Measurements from ENCODE around the gene EEF1AKMT3. TPM values are rescaled to one million over a fixed set of nuclear protein-coding genes. Genes with fewer than 3 reads are reported as not detected.

EEF1AKMT3 gene
- total and polyA plus RNA-seq, 9 of the 15 experiments (the other 6 are each of a cell fraction or from before 2014, with no cell fraction given), result 4.1 to 17.2 (median 7.9) TPM

- TF ChIP-seq HOXB6 (CRISPR knock-in tag; IDR thresholded peaks at IDR 0.05; ENCODE audit: borderline replicate concordance), result no peak
- no peak for TF ChIP-seq THRAP3 (IDR thresholded peaks at IDR 0.05; ENCODE audit: borderline replicate concordance)
- no peak for TF ChIP-seq ZNF253 (CRISPR knock-in tag; conservative IDR thresholded peaks at IDR 0.05)
- TF ChIP-seq HCFC1 (IDR thresholded peaks at IDR 0.05; ENCODE audit: low read depth, low read length), result peak; percentile 43; the same call in 1 of the 2 replicates
- TF ChIP-seq, protein P1, sequence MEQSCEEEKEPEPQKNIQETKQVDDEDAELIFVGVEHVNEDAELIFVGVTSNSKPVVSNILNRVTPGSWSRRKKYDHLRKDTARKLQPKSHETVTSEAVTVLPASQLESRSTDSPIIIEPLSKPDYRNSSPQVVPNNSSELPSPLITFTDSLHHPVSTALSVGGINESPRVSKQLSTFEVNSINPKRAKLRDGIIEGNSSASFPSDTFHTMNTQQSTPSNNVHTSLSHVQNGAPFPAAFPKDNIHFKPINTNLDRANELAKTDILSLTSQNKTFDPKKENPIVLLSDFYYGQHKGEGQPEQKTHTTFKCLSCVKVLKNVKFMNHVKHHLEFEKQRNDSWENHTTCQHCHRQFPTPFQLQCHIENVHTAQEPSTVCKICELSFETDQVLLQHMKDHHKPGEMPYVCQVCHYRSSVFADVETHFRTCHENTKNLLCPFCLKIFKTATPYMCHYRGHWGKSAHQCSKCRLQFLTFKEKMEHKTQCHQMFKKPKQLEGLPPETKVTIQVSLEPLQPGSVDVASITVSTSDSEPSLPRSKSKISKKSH (CRISPR knock-in tag; IDR thresholded peaks at IDR 0.05), result no peak
- TF ChIP-seq BACH1 (tag; IDR thresholded peaks at IDR 0.05), result no peak
- TF ChIP-seq ZNF311 (CRISPR knock-in tag; IDR thresholded peaks at IDR 0.05), result no peak
- 0 out of 2 replicates have a peak, but pooled peaks have one; percentile 32 for TF ChIP-seq TCF7 (IDR thresholded peaks at IDR 0.05; ENCODE audit: borderline replicate concordance)
- 0 out of 2 replicates have a peak, but pooled peaks have one; percentile 79 for TF ChIP-seq NR2F6 (CRISPR knock-in tag; IDR thresholded peaks at IDR 0.05)
- peak; percentile 92 for TF ChIP-seq RB1 (IDR thresholded peaks at IDR 0.05; ENCODE audit: low read depth)
- no peak for TF ChIP-seq ZNF239 (CRISPR knock-in tag; IDR thresholded peaks at IDR 0.05)
- no peak for TF ChIP-seq HDAC6 (IDR thresholded peaks at IDR 0.05; ENCODE audit: low read depth, low read length)
- peak; percentile 73; the same call in 1 of the 2 replicates for TF ChIP-seq CTBP1 (IDR thresholded peaks at IDR 0.05; ENCODE audit: borderline replicate concordance)
- TF ChIP-seq, protein P2, sequence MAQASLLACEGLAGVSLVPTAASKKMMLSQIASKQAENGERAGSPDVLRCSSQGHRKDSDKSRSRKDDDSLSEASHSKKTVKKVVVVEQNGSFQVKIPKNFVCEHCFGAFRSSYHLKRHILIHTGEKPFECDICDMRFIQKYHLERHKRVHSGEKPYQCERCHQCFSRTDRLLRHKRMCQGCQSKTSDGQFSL (CRISPR knock-in tag; IDR thresholded peaks at IDR 0.05), result peak; percentile 94
- TF ChIP-seq, protein P2 (tag; IDR thresholded peaks at IDR 0.05), result peak in 1 of 2 experiments; percentile 97; a peak in 2 of 4 replicates
- no peak for TF ChIP-seq ETV6 (IDR thresholded peaks at IDR 0.05; ENCODE audit: borderline replicate concordance in 1 of 2, low read depth in 2 of 2, low read length in 1 of 2)
- no peak for TF ChIP-seq ETV6 (CRISPR knock-in tag; IDR thresholded peaks at IDR 0.05; ENCODE audit: borderline replicate concordance)
- TF ChIP-seq MAFG (tag; conservative IDR thresholded peaks at IDR 0.05), result 0 out of 2 replicates have a peak, but pooled peaks have one; percentile 24
- peak; percentile 85 for TF ChIP-seq ZNF511 (CRISPR knock-in tag; IDR thresholded peaks at IDR 0.05)
- TF ChIP-seq DNMT1 (IDR thresholded peaks at IDR 0.05), result no peak
- no peak for TF ChIP-seq HNRNPK (IDR thresholded peaks at IDR 0.05; ENCODE audit: low read depth, low read length, poor library complexity, severe bottlenecking)
- peak; percentile 87 for TF ChIP-seq BRD9 (IDR thresholded peaks at IDR 0.05; ENCODE audit: low read depth, partially characterized antibody)
- peak; percentile 68; the same call in 1 of the 2 replicates for TF ChIP-seq THAP12 (CRISPR knock-in tag; IDR thresholded peaks at IDR 0.05)
- TF ChIP-seq PHB (CRISPR knock-in tag; IDR thresholded peaks at IDR 0.05), result no peak
Observed at GRCh38 chr12:57751788-57752667, 20.4 kb upstream of the EEF1AKMT3 start, which contains the start of gene CDK4 (continued).

Measured in K562 (cell line).